PC-3 (cell line): ENCODE data around the gene HS3ST5.

Source experiments
- EZH2 ChIP-seq: fragments of 300-600 bp; sonication (generic); IDR thresholded peaks from one replicate; pipeline ENCODE4 v1.6.1; 2017; ENCODE audit warnings: antibody characterized with exemption, mild to moderate bottlenecking, low read length; ENCODE audit not compliant: unreplicated experiment
- EZH2phosphoT487 ChIP-seq: fragments of 300-600 bp; sonication (generic); IDR thresholded peaks from 2 replicates; pipeline ENCODE4 v1.6.1; 2018; ENCODE audit warnings: mild to moderate bottlenecking, antibody characterized with exemption, low read length, borderline replicate concordance
- TF ChIP-seq, protein P1 (sequence below): fragments of 300-600 bp; sonication (generic); conservative IDR thresholded peaks from 2 replicates; pipeline ENCODE4 v1.5.1; 2017; ENCODE audit warnings: antibody characterized with exemption, low read depth, mild to moderate bottlenecking, low read length

- no peak for TF ChIP-seq EZH2
- TF ChIP-seq, protein P1, sequence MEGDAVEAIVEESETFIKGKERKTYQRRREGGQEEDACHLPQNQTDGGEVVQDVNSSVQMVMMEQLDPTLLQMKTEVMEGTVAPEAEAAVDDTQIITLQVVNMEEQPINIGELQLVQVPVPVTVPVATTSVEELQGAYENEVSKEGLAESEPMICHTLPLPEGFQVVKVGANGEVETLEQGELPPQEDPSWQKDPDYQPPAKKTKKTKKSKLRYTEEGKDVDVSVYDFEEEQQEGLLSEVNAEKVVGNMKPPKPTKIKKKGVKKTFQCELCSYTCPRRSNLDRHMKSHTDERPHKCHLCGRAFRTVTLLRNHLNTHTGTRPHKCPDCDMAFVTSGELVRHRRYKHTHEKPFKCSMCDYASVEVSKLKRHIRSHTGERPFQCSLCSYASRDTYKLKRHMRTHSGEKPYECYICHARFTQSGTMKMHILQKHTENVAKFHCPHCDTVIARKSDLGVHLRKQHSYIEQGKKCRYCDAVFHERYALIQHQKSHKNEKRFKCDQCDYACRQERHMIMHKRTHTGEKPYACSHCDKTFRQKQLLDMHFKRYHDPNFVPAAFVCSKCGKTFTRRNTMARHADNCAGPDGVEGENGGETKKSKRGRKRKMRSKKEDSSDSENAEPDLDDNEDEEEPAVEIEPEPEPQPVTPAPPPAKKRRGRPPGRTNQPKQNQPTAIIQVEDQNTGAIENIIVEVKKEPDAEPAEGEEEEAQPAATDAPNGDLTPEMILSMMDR: no peak
- no peak for TF ChIP-seq EZH2phosphoT487
These were observed 50.4 kb downstream of the HS3ST5 start for GRCh38 chr6:114292431-114292830.
